IPS-20b (cell line): ENCODE data around the gene ARF3.

Experiments
- H3K27ac ChIP-seq: one replicate; pipeline ENCODE4 v1.5.1; 2013; ENCODE audit warnings: low read length
- H3K27me3 ChIP-seq: 2 replicates; pipeline ENCODE4 v1.6.1; 2013; ENCODE audit warnings: mild to moderate bottlenecking, low read length, inconsistent platforms; ENCODE audit not compliant: insufficient read depth
- H3K36me3 ChIP-seq: 2 replicates; pipeline ENCODE4 v1.6.1; 2013; ENCODE audit warnings: low read depth, mild to moderate bottlenecking, inconsistent platforms, low read length, moderate library complexity; ENCODE audit not compliant: insufficient read depth
- H3K4me1 ChIP-seq: 2 replicates; pipeline ENCODE4 v1.6.1; 2013; ENCODE audit warnings: mild to moderate bottlenecking, control low read depth, inconsistent platforms, low read length, moderate library complexity; ENCODE audit not compliant: insufficient read depth
- H3K4me3 ChIP-seq: 2 replicates; pipeline ENCODE4 v1.5.1; 2013; ENCODE audit warnings: mild to moderate bottlenecking, low read length, inconsistent platforms
- H3K9ac ChIP-seq: 2 replicates; pipeline ENCODE4 v1.6.1; 2013; ENCODE audit warnings: low read depth, mild to moderate bottlenecking, inconsistent platforms, low read length, moderate library complexity
- H3K9me3 ChIP-seq: 2 replicates; pipeline ENCODE4 v1.6.1; 2013; ENCODE audit warnings: mild to moderate bottlenecking, low read depth, low read length, inconsistent platforms; ENCODE audit not compliant: insufficient read depth

ARF3 gene

DNA sequence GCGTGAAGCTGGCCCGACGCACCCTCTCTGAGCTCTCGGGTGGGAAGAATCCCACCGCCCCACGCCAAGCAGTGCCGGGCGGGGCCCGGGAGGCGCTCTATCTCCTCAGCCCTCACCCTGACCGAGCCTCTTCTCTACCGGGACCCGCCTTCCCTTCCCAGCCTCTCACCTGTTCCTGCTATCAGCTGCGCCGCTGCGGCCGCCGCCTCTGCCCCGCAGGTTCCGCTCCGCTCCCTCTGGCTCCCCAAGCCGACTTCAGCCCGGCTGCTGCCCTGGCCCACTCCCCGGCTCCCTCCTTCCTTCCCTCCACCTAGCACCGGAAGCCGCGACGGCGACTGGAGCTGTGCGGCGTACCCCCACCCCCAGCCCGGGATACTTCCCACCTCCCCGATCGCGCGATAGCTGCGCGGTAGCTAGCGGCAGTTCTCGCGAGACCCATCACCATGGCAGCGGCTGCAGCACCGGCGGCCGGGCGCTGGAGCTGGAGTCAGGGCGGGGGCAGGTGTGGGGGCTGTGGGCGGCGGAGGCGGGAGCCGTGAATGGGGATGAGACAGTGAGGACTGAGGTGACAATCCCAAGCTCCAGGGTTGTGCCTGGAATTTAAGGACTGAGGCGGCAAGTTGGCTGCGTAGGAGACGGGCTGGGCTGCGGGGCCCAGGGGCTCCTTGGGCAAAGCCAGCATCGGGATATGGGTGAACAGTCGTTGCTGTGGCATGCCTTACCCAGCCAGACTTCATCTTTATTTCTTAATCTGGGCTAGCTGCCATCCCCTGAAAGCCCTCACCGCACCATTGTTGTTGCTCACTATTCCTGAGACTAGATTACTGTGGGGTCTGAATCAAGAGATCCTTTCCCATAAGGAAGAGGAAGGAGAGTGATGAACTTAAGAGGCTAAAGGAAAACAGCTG lies at the start of gene ARF3:
Gene ARF3 (minus strand): TSS at position 347 of the 908 bp plus-strand sequence. CDS start 16,392 bp downstream, outside the sequence.
- Histone ChIP-seq H3K27me3 (no peaks in the 10 kb centered on the region), H3K4me3 (peak within 1 kb of the TSS; percentile 83), H3K36me3 (peaks cover 34% of the 10 kb centered on the region), H3K4me1 (peaks cover 14% of the 10 kb centered on the region; the same call in 1 of the 2 replicates), H3K27ac (peak within 1 kb of the TSS; percentile 79), H3K9me3 (no peaks in the 10 kb centered on the region), H3K9ac (peak within 1 kb of the TSS; percentile 94)

DNA sequence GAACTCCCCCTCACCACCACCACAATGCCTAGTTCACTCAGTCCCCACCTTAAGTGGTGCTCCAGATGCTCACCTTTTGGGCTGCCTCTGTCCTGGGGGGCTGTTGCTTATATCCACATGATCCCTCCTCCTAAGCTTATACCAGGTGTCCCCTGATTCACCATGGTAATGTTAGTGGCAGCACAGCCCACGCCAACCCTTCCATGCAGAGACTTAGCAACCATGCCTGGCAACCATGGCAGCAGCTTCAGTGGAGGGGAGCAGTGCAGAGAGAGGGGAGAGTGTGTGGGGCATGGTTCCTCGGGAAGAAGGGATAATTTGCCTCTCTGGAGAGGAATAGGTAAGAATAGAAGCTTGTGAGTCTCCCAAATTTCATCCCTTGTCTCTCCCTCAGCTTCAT lies 43.1 kb upstream of the ARF3 start:
- H3K27ac ChIP-seq, result no peak overlapping the region
- peaks cover 17% of the 10 kb centered on the region for H3K36me3 ChIP-seq
- no peak overlapping the region for H3K9ac ChIP-seq
- peaks cover 63% of the 10 kb centered on the region for H3K27me3 ChIP-seq
- H3K9me3 ChIP-seq, result no peaks in the 10 kb centered on the region
- no peak overlapping the region for H3K4me3 ChIP-seq
- peaks cover 2% of the 10 kb centered on the region; the same call in 1 of the 2 replicates for H3K4me1 ChIP-seq

DNA sequence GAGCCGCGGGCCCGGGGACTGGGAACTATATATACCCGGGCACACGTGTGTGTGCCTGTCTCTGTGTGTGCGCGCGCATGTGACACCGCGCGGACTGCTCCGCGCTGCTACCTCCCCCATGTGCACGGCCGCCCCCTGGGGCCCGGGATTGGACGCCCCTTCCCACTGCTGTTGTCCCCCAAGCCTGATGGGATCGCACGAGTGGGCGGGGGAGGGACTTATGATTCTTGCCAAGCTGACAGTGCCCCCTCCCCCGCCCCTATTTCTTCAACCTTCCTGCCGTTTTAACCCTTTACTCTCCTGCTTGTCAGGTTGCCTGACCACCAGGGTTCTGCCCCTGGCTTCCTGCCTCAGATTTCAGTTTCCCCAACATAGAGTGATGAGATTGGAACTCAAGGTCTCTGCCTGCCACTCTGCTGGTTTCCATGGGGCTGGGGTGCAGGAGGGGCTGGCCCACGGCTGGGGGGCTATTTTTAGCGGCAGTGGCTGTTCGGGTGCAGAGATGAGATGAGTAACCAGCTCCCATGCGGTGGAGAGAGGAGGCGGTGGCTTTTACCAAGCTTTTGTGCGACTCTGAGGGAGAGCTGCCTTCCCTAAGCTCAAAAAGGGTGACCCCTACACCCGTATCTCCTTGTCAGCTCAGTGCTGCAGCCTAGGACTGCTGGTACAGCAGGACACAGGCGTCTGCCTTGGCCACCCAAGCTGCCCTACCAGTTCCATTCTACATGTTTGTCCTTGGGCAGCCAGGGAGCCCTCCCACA lies 42.3 kb upstream of the ARF3 start, which contains the start of gene DDN:
Gene DDN (minus strand): TSS at position 5 of the 761 bp plus-strand sequence. CDS start 88 bp downstream, outside the sequence.
- peaks cover 11% of the 10 kb centered on the region for H3K36me3 ChIP-seq
- H3K27ac ChIP-seq, result no peak within 1 kb of the TSS
- peaks cover 71% of the 10 kb centered on the region for H3K27me3 ChIP-seq
- H3K4me1 ChIP-seq, result peaks cover 2% of the 10 kb centered on the region; the same call in 1 of the 2 replicates
- H3K9ac ChIP-seq, result no peak within 1 kb of the TSS
- peak within 1 kb of the TSS; percentile 59 for H3K4me3 ChIP-seq
- H3K9me3 ChIP-seq, result no peaks in the 10 kb centered on the region

DNA sequence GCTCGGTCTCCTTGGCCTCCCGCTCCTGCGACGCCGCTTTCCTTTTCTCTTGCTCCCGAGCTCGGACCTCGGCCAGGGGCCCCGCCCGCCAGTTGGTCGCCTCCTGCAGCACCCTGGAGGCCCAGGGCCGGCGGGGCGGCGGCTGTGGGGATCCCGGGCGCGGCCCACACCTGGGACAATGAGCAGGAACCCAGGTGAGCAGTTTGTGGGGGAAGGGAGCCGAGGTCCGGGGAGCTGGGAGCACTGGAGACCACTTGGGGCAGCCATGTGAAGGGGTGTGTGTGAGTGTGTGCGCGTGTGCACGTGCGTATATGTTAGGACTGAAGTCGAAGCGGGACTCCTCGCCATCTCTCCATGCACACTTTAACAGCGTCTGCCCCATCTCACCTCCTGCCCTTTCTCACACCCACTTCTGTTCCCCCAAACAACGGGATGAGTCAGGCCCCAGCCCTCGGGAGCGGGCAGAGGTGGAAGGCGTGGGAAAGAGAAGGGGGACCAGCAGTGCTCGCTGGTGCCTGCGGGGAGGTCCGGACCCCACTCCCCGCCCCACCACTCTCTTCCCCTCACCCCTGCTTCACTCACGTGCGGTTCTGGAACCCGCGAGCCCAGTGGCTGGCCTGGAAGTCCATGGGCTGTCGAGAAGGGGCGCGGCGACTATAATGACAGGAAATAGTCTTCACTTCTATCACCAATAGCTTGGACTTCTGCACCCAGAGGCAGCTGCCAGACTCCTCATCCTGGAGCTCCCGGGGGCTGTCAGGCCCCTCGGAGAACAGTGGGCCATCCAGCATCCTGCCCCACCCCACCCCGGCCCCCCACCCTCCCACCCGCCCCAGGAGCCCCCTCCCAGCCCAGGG lies 41.4 kb upstream of the ARF3 start:
- H3K4me3 ChIP-seq, result peak overlapping the region; percentile 57
- peaks cover 2% of the 10 kb centered on the region for H3K4me1 ChIP-seq
- no peak overlapping the region for H3K9ac ChIP-seq
- peaks cover 11% of the 10 kb centered on the region; the same call in 1 of the 2 replicates for H3K36me3 ChIP-seq
- H3K27me3 ChIP-seq, result peaks cover 79% of the 10 kb centered on the region
- H3K27ac ChIP-seq, result no peak overlapping the region
- no peaks in the 10 kb centered on the region for H3K9me3 ChIP-seq

DNA sequence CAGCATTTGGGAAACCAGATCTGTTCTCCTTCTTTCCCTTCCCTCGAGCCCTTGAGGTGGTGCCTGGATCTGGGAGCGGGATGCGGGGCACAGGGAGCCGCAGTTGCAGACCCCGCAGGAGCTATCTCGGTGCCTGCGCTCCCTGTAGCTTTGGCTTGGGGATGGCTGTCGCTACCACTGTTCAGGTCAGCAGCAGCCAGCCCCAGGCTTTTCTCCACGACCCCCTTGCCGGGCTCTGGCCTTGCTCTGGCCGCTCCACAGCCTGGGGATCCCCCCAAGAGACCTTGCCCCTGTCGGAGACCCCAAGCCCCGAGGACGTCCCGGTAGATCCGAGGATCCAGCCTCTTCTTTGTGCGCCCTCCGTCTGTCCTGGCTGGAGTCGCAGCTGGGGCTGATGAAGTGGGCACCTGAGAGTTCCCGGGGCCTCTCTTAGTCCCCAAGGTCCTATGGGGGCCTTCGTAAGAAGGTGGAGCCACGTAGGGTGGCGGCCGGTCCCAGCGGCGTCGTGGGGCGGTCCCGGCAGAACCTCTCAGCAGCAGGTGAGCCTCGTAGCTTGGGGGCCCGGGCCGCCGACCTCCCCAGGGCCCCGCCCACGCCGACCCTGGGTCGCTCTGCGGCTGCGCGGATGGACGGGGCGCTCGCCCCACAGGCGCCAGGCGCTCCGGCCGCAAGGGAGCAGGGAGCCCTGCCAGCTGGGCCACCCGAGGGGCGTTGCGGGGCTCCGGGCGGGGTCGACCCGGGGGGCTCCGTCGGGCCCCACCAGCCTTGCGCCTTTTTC lies 40.6 kb upstream of the ARF3 start:
- Histone ChIP-seq H3K4me1 (peaks cover 2% of the 10 kb centered on the region), H3K27ac (no peak overlapping the region), H3K27me3 (peaks cover 87% of the 10 kb centered on the region), H3K9me3 (no peaks in the 10 kb centered on the region), H3K4me3 (peak overlapping the region; percentile 57), H3K9ac (no peak overlapping the region), H3K36me3 (peaks cover 9% of the 10 kb centered on the region; the same call in 1 of the 2 replicates)

DNA sequence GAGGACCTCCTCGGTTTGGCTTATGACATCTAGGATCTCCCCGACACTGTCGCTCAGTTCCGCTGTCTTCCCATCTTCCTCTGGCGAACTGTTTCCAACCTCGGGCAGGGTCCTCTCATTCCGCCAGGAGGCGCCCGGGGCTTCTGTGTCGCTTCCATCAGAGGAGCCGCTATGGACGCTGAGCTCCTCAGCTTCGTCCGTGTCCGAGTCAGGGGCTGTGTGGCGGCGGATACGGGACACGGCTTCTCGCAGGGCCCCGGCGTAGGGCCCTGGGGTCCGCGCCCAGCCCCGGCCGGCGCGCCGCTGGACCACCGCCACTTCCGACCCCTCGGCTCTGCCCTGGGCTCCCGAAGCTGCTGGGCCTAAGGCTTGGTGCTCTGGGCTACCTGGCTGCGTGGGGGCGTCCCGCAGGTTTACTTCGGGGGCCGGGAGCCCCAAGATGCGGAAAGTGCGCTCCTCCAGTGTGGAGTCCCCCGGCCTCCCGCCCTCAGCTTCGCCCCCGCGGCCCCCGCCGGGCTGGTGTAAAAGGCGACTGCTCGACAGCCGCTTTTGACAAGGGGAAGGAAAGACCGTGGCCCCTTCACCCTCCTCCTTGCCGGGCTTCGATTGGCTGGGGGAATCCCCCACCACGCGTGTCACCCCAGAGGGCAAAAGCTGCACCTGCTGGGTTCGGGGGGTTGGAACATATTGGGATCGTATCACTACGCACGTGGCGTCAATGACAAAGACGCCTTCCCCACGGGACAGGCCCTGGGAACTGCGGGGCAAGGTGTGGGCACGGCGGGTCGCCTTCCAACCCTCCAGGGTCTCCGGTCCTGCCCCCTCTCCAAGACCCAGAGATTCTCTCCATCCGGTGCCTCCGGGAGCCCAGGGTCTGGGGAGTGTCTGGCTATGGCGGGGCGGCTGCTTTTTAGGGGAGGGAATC lies 39.8 kb upstream of the ARF3 start:
- H3K36me3 ChIP-seq, result 0 out of 2 replicates have a peak, but pooled peaks cover under 1% of the 10 kb centered on the region
- H3K4me1 ChIP-seq, result peaks cover 2% of the 10 kb centered on the region
- H3K4me3 ChIP-seq, result peak overlapping the region; percentile 57
- no peak overlapping the region for H3K27ac ChIP-seq
- no peak overlapping the region for H3K9ac ChIP-seq
- peaks cover 90% of the 10 kb centered on the region for H3K27me3 ChIP-seq
- no peaks in the 10 kb centered on the region for H3K9me3 ChIP-seq

DNA sequence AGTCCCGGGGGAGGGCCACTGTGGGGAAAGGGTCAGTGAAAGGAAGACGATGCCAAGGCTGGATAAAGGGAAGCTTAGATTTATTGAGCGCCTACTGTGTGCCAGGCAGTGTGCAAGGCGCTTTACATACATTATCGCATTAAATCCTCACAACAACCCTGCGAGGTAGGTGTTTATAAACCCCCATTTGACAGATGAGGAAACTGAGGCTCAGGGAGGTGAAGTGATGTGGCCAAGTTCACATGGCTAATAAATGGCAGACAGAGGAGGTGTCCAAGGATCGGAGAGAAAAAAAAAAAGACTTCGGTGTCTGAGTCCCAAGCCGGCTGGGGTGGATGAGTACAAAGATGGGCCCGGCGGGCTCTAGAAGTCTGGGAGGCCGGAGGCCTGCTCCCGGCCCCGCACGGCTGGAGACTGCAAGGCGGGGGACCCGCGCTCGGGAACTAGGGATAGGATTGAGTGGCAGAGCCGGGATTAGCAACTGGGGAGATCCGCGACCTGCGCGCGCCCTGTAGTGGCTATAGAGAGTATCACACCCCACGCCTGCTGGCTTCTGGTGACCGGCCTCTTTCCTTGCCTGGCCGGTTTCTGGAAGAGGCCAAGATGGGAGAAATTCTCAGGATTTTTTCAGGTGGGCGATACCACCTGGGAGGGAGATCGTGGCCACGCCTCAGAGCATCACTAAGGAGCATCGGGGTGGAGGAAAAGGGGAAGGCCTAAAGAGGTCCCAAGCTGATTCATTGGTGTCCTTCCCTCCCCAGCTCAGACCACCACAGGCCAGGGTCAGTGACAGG lies 38.0 kb upstream of the ARF3 start:
- no peaks in the 10 kb centered on the region for H3K36me3 ChIP-seq
- no peak overlapping the region; the same call in 1 of the 2 replicates for H3K4me3 ChIP-seq
- no peaks in the 10 kb centered on the region for H3K9me3 ChIP-seq
- H3K4me1 ChIP-seq, result peaks cover 2% of the 10 kb centered on the region
- no peak overlapping the region for H3K27ac ChIP-seq
- H3K27me3 ChIP-seq, result peaks cover 90% of the 10 kb centered on the region
- H3K9ac ChIP-seq, result no peak overlapping the region

DNA sequence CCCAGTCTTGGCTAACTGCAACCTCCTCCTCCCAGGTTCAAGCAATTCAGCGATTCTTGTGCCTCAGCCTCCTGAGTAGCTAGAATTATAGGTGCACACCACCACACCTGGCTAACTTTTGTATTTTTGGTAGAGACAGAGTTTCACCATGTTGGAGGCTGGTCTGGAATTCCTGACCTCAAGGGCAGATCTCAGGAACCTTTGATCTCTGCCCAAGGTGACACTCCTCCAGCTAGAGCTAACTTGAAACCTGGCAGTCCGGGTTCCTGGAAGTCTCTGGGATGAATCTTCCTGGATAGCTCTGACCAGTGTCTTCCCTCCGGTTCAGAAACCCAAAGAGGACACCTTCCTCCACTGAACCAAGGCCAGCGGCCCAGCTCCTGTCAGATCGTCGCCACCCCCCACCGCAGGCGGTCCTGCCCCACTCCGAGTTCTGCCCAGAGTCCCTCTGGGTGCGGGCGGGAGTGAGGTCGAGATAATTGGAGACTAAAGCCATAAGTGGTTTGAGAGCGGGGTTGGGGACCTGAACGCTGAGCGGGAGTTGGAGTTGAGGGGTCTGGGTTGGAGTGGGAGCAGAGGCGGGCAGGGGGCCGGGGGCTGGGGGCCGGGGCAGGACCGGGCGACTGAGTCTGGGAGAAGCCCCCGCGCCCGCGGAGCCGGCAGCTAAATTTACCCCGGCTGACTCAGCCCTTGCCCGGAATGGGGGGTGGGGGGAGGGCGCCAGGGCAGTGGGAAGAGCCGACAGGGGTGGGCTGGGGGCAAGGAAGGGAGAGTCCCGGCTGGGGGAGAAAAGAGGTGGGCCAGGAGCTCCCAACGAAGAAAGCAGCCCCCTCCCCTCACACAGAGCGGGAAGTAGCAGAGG lies 37.2 kb upstream of the ARF3 start:
- peaks cover 90% of the 10 kb centered on the region for H3K27me3 ChIP-seq
- peaks cover 2% of the 10 kb centered on the region for H3K4me1 ChIP-seq
- H3K9me3 ChIP-seq, result no peaks in the 10 kb centered on the region
- no peak overlapping the region for H3K27ac ChIP-seq
- no peaks in the 10 kb centered on the region for H3K36me3 ChIP-seq
- no peak overlapping the region for H3K9ac ChIP-seq
- no peak overlapping the region; the same call in 1 of the 2 replicates for H3K4me3 ChIP-seq

DNA sequence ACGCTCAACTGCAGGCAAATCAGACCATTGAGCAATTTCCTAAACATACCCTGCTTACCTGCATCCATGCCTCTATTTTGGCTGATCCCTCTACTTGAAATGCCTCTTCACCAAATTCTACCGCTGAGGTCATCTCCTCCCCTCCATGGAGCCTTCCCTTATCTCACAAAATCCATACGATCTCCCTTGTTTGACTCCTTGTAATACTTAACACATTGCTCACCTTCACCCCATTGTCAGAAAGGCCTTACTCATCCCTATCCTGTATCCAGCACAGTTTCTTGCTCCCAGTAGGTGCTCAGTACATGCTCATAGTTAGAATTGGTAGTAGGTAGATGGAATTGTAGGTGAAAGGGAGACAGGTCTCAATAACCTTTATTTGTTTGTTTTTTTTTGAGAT lies 36.5 kb upstream of the ARF3 start:
- no peak overlapping the region for H3K9ac ChIP-seq
- no peaks in the 10 kb centered on the region for H3K9me3 ChIP-seq
- H3K4me1 ChIP-seq, result peaks cover 2% of the 10 kb centered on the region
- no peak overlapping the region for H3K4me3 ChIP-seq
- peaks cover 90% of the 10 kb centered on the region for H3K27me3 ChIP-seq
- H3K36me3 ChIP-seq, result no peaks in the 10 kb centered on the region
- H3K27ac ChIP-seq, result no peak overlapping the region
